Loucy (cell line): ENCODE results near the gene LYZL4.

Experiments used
- CTCF ChIP-seq: fragments of 200-600 bp; sonication (generic); conservative IDR thresholded peaks from 2 replicates; pipeline ENCODE4 v1.5.1; 2014; ENCODE audit warnings: mild to moderate bottlenecking, antibody characterized with exemption, low read length
- EZH2phosphoT487 ChIP-seq: fragments of 200-600 bp; IDR thresholded peaks from 2 replicates; pipeline ENCODE4 v1.6.1; 2018; ENCODE audit warnings: antibody characterized with exemption, mild to moderate bottlenecking, moderate library complexity, borderline replicate concordance

- TF ChIP-seq CTCF (no peak), EZH2phosphoT487 (no peak)
Observed at GRCh38 chr3:42432485-42432884, 22.1 kb upstream of the LYZL4 start.
